H1 (cell line): Measurements from ENCODE around the gene NFAM1. TPM values are rescaled to one million over a fixed set of nuclear protein-coding genes. Genes with fewer than 3 reads are reported as not detected.

Experiments
- CTCF ChIA-PET: fragments of 300-600 bp; sonication (Branson Sonifier 250); formaldehyde crosslinking; loops from one replicate; lab custom pipeline; 2021; ENCODE audit not compliant: partially characterized antibody; lab: Charles Lee
- POLR2A ChIA-PET: fragments of 300-600 bp; sonication (Branson Sonifier 250); formaldehyde crosslinking; loops from one replicate; lab custom pipeline; 2021; ENCODE audit warnings: inconsistent platforms; ENCODE audit not compliant: partially characterized antibody; lab: Charles Lee
- DNase-seq, 2 experiments: peaks; one replicate each; pipeline versions ENCODE4 v3.0.0 to v3.0.0-alpha.2; 2010 to 2022; ENCODE audit warnings: low spot score in 2 of 2, low read depth in 1 of 2, mixed read lengths in 1 of 2
- FAIRE-seq: peaks from 2 replicates; lab custom pipeline; 2011; peaks lifted over from hg19 to GRCh38; lab: Jason Lieb, UNC
- H2AFZ ChIP-seq: 2 replicates; pipeline ENCODE4 v1.8.1; 2012; ENCODE audit warnings: low read length, inconsistent platforms
- H2AK5ac ChIP-seq: 2 replicates; pipeline ENCODE4 v1.6.1; 2013; ENCODE audit warnings: low read depth, low read length
- H2BK120ac ChIP-seq: replicated peaks from 2 replicates; pipeline ENCODE3; 2013; ENCODE audit warnings: low read depth, low read length, inconsistent platforms
- H2BK12ac ChIP-seq: 2 replicates; pipeline ENCODE4 v1.6.1; 2013; ENCODE audit warnings: low read depth, low read length
- H2BK15ac ChIP-seq: 2 replicates; pipeline ENCODE4 v1.6.1; 2013; ENCODE audit warnings: low read length
- H2BK20ac ChIP-seq: 2 replicates; pipeline ENCODE4 v1.6.1; 2013; ENCODE audit warnings: low read length
- H2BK5ac ChIP-seq: 2 replicates; pipeline ENCODE4 v1.6.1; 2013; ENCODE audit warnings: low read depth, low read length
- H3K14ac ChIP-seq: 2 replicates; pipeline ENCODE4 v1.6.1; 2013; ENCODE audit warnings: inconsistent platforms; ENCODE audit not compliant: insufficient read length
- H3K18ac ChIP-seq: 2 replicates; pipeline ENCODE4 v1.6.1; 2013; ENCODE audit warnings: low read length; ENCODE audit errors: extremely low read depth
- H3K23ac ChIP-seq: 2 replicates; pipeline ENCODE4 v1.6.1; 2013; ENCODE audit warnings: inconsistent platforms; ENCODE audit not compliant: insufficient read length
- H3K23me2 ChIP-seq: 2 replicates; pipeline ENCODE4 v1.6.1; 2013; ENCODE audit warnings: low read depth, low read length
- H3K27ac ChIP-seq: 2 replicates; pipeline ENCODE4 v1.6.1; 2011; ENCODE audit warnings: low read depth, low read length, inconsistent platforms
- H3K27me3 ChIP-seq, 4 experiments: replicated peaks in 1 of 4; 1 replicate in 1 of 4; 2 replicates in 3 of 4; pipeline versions ENCODE4 v1.6.1 to v1.8.1; 2011 to 2013; ENCODE audit warnings: low read length in 3 of 4, mild to moderate bottlenecking in 3 of 4, inconsistent platforms in 2 of 4, mixed read lengths in 2 of 4, moderate library complexity in 1 of 4; ENCODE audit not compliant: control insufficient read depth in 3 of 4, insufficient read depth in 3 of 4; ENCODE audit errors: extremely low read depth in 1 of 4
- H3K36me3 ChIP-seq, 4 experiments: 2 replicates each; pipeline versions ENCODE4 v1.6.1 to v1.8.1; 2011 to 2013; ENCODE audit warnings: mild to moderate bottlenecking in 4 of 4, low read length in 3 of 4, moderate library complexity in 2 of 4, control low read depth in 1 of 4, inconsistent platforms in 1 of 4; ENCODE audit not compliant: insufficient read depth in 4 of 4, control insufficient read depth in 2 of 4
- H3K4ac ChIP-seq: replicated peaks from 2 replicates; pipeline ENCODE3; 2013; ENCODE audit warnings: low read length, low read depth, mixed read lengths, inconsistent platforms; ENCODE audit not compliant: insufficient read length
- H3K4me1 ChIP-seq, 4 experiments: replicated peaks in 1 of 4; 1 replicate in 1 of 4; 2 replicates in 3 of 4; pipeline versions ENCODE4 v1.6.1 to v1.8.1; 2011 to 2013; ENCODE audit warnings: low read length in 3 of 4, inconsistent platforms in 2 of 4, mixed read lengths in 1 of 4; ENCODE audit not compliant: insufficient read depth in 4 of 4, control insufficient read depth in 3 of 4
- H3K4me2 ChIP-seq, 2 experiments: 2 replicates each; pipeline versions ENCODE4 v1.6.1 to v1.8.1; 2011 to 2013; ENCODE audit warnings: low read depth in 2 of 2, low read length in 2 of 2, control low read depth in 1 of 2, inconsistent platforms in 1 of 2, mild to moderate bottlenecking in 1 of 2; ENCODE audit not compliant: insufficient read depth in 1 of 2
- H3K4me3 ChIP-seq, 4 experiments: fragments of 200-600, 300-600 bp in 1 of 4; sonication (generic), shearing (Covaris generic), sonication (Bioruptor Twin) in 1 of 4; 2 replicates each; pipeline versions ENCODE4 v1.5.1 to v1.8.1; 2011 to 2016; ENCODE audit warnings: low read length in 4 of 4, low read depth in 3 of 4, control low read depth in 2 of 4, inconsistent platforms in 2 of 4, mild to moderate bottlenecking in 2 of 4, mixed read lengths in 1 of 4, moderate library complexity in 1 of 4; ENCODE audit not compliant: insufficient read depth in 2 of 4; ENCODE audit errors: extremely low read depth in 1 of 4
- H3K56ac ChIP-seq: replicated peaks from 2 replicates; pipeline ENCODE3; 2013; ENCODE audit warnings: low read depth, mild to moderate bottlenecking, mixed read lengths, low read length, inconsistent platforms; ENCODE audit not compliant: insufficient read length
- H3K79me1 ChIP-seq: 2 replicates; pipeline ENCODE4 v1.6.1; 2013; ENCODE audit warnings: low read depth, low read length, control low read depth
- H3K79me2 ChIP-seq, 2 experiments: 2 replicates each; pipeline versions ENCODE4 v1.6.1 to v1.8.1; 2012 to 2013; ENCODE audit warnings: low read length in 2 of 2, mild to moderate bottlenecking in 2 of 2, inconsistent platforms in 1 of 2; ENCODE audit not compliant: insufficient read depth in 2 of 2, control insufficient read depth in 1 of 2
- H3K9ac ChIP-seq, 4 experiments: replicated peaks in 1 of 4; 1 replicate in 1 of 4; 2 replicates in 3 of 4; pipeline versions ENCODE4 v1.6.1 to v1.8.1; 2011 to 2013; ENCODE audit warnings: low read depth in 3 of 4, low read length in 3 of 4, control low read depth in 2 of 4, mild to moderate bottlenecking in 2 of 4, moderate library complexity in 2 of 4, inconsistent platforms in 1 of 4; ENCODE audit errors: extremely low read depth in 1 of 4
- H3K9me3 ChIP-seq, 2 experiments: 2 replicates each; pipeline versions ENCODE4 v1.6.1 to v1.8.1; 2012 to 2013; ENCODE audit warnings: mild to moderate bottlenecking in 2 of 2, moderate library complexity in 2 of 2, control low read depth in 1 of 2, inconsistent platforms in 1 of 2, low read depth in 1 of 2, low read length in 1 of 2, mixed read lengths in 1 of 2; ENCODE audit not compliant: insufficient read depth in 2 of 2
- H4K20me1 ChIP-seq, 2 experiments: replicated peaks in 1 of 2; 2 replicates each; pipeline versions ENCODE3 to v1.8.1; 2011 to 2013; ENCODE audit warnings: inconsistent platforms in 2 of 2, low read length in 2 of 2, mild to moderate bottlenecking in 1 of 2; ENCODE audit not compliant: insufficient read depth in 2 of 2, control insufficient read depth in 1 of 2
- H4K5ac ChIP-seq: 2 replicates; pipeline ENCODE4 v1.6.1; 2013; ENCODE audit warnings: low read length, low read depth, mixed read lengths, inconsistent platforms; ENCODE audit not compliant: insufficient read length
- H4K8ac ChIP-seq: 2 replicates; pipeline ENCODE4 v1.8.0; 2013; ENCODE audit warnings: mild to moderate bottlenecking, moderate library complexity, low read length, inconsistent platforms; ENCODE audit not compliant: insufficient read depth; ENCODE audit errors: extremely low read depth
- H4K91ac ChIP-seq: replicated peaks from 2 replicates; pipeline ENCODE3; 2013; ENCODE audit warnings: low read length, mixed read lengths, inconsistent platforms; ENCODE audit not compliant: insufficient read length
- CEBPB ChIP-seq: IDR thresholded peaks from 2 replicates; pipeline ENCODE4 v1.6.1; 2012; ENCODE audit warnings: low read depth, low read length
- EGR1 ChIP-seq: IDR thresholded peaks from 2 replicates; pipeline ENCODE4 v1.6.1; 2011; ENCODE audit warnings: low read depth, low read length, borderline replicate concordance
- GTF2F1 ChIP-seq: IDR thresholded peaks from 2 replicates; pipeline ENCODE4 v1.6.1; 2012; ENCODE audit warnings: low read depth, low read length, improper control_type of control experiment, borderline replicate concordance
- HDAC6 ChIP-seq: IDR thresholded peaks from one replicate; pipeline ENCODE4 v1.7.1; 2012; ENCODE audit warnings: low read depth, mild to moderate bottlenecking, inconsistent platforms, low read length, moderate library complexity
- RBBP5 ChIP-seq: IDR thresholded peaks from 2 replicates; pipeline ENCODE4 v1.7.1; 2012; ENCODE audit warnings: low read depth, mild to moderate bottlenecking, inconsistent platforms, low read length, moderate library complexity, borderline replicate concordance
- RNF2 ChIP-seq: fragments of 200-900, 300-1000 bp; sonication (generic); IDR thresholded peaks from 2 replicates; pipeline ENCODE4 v1.7.1; 2016; ENCODE audit warnings: borderline replicate concordance, low read depth, mild to moderate bottlenecking, antibody characterized with exemption, low read length; ENCODE audit not compliant: poor library complexity, severe bottlenecking; ENCODE audit errors: missing control alignments
- SIN3A ChIP-seq, 2 experiments: IDR thresholded peaks in 1 of 2; conservative IDR thresholded peaks in 1 of 2; 2 replicates each; pipeline ENCODE4 v1.6.1; 2011 to 2012; ENCODE audit warnings: low read length in 2 of 2, improper control_type of control experiment in 1 of 2, low read depth in 1 of 2, mild to moderate bottlenecking in 1 of 2
- SIX5 ChIP-seq: IDR thresholded peaks from 2 replicates; pipeline ENCODE4 v1.6.1; 2011; ENCODE audit warnings: mild to moderate bottlenecking, low read depth, low read length
- WGBS, 2 experiments: shearing (Covaris generic) in 1 of 2; methylation state at CpG; one replicate each; pipeline versions ENCODE4 v1.1.6 to v1.1.7; 2013 to 2015; ENCODE audit warnings: low lambda C conversion rate in 2 of 2, mixed read lengths in 2 of 2, inconsistent platforms in 1 of 2, low coverage in 1 of 2, missing lambda C conversion rate in 1 of 2; ENCODE audit not compliant: insufficient replicate concordance in 2 of 2, insufficient coverage in 1 of 2, insufficient read length in 1 of 2; ENCODE audit errors: extremely low coverage in 1 of 2, missing lambda C conversion rate in 1 of 2; 5-methylcytosine and 5-hydroxymethylcytosine counted together
- polyA plus RNA-seq, 7 experiments: library from polyadenylated mRNA; depleted of rRNA in 3 of 7; stranded (reverse) in 5 of 7; unstranded in 2 of 7; fragments of >200 nt in 5 of 7; fragments of 200-250 nt in 2 of 7; gene quantifications; 1 replicate in 5 of 7; 2 replicates in 1 of 7; 4 replicates in 1 of 7; pipeline versions ENCODE4 v1.2.1 to v1.2.3, GENCODE V29; 2011 to 2013; ENCODE audit warnings: missing spikeins in 2 of 7, mixed read lengths in 2 of 7
- total RNA-seq: library from RNA; stranded (reverse); fragmentation: NEBNext Ultra II Directional; extraction: Animal tissue kit (Norgen Biotek cat#: 25700); gene quantifications from 2 replicates; pipeline ENCODE4 v1.2.1, GENCODE V29; 2021
- TF ChIP-seq, protein P1 (sequence below): IDR thresholded peaks from 2 replicates; pipeline ENCODE4 v1.6.1; 2011; ENCODE audit warnings: low read depth, mild to moderate bottlenecking, low read length; ENCODE audit not compliant: insufficient read depth

Gene NFAM1
- total and polyA plus RNA-seq, 2 of the 8 experiments (the other 6 are each of a cell fraction or from before 2014, with no cell fraction given), result 0.62 to 0.73 TPM

DNA sequence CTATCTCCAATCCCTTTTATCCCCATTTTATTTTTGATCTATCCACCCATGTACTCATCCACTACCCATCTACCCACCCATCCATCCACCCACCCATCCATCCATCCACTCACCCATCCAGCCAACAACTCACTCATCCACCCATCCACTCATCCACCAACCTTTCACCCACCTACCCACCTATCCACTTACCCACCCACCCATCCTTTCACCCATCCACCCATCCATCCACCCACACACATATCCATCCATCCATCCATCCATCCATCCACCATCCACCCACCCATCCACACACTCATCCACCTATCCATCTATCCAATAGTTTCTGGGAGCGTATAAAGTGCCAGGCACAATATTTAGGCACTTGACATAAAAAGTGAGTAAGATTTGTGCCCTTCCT is 39.2 kb upstream of the NFAM1 start:
- Histone ChIP-seq H3K4me3 (no peak overlapping the region), H3K27me3 (no peaks in the 10 kb centered on the region), H3K4ac (no peak overlapping the region), H3K56ac (no peak overlapping the region), H2BK15ac (no peak overlapping the region), H3K27ac (no peak overlapping the region), H4K8ac (no peak overlapping the region), H3K23me2 (peaks cover 4% of the 10 kb centered on the region; the same call in 1 of the 2 replicates), H3K36me3 (no peaks in the 10 kb centered on the region), H3K9me3 (no peaks in the 10 kb centered on the region), H2AFZ (no peak overlapping the region), H3K18ac (no peak overlapping the region), H3K4me2 (no peak overlapping the region), H4K20me1 (no peaks in the 10 kb centered on the region), H4K91ac (no peak overlapping the region), H3K9ac (no peak overlapping the region), H2BK12ac (no peak overlapping the region), H3K23ac (no peak overlapping the region), H3K79me1 (no peaks in the 10 kb centered on the region), H4K5ac (no peak overlapping the region), H2BK20ac (no peak overlapping the region), H2BK5ac (no peak overlapping the region), H2BK120ac (no peak overlapping the region), H2AK5ac (no peak overlapping the region), H3K14ac (no peak overlapping the region), H3K4me1 (0 out of 7 replicates have a peak, but pooled peaks cover 0 to 1% (median 0%) of the 10 kb centered on the region in 4 experiments), H3K79me2 (no peaks in the 10 kb centered on the region)
- FAIRE-seq (no peak), DNase-seq (no peak)
- TF ChIP-seq EGR1 (no peak), SIN3A (conservative IDR thresholded peaks at IDR 0.05 in 1 of 2, IDR thresholded peaks at IDR 0.05 in 1 of 2; ENCODE audit: low read depth in 1 of 2, low read length in 2 of 2) (no peak), CEBPB (no peak), RNF2 (no peak), HDAC6 (no peak), RBBP5 (no peak), GTF2F1 (no peak), SIX5 (no peak)
- TF ChIP-seq, protein P1, sequence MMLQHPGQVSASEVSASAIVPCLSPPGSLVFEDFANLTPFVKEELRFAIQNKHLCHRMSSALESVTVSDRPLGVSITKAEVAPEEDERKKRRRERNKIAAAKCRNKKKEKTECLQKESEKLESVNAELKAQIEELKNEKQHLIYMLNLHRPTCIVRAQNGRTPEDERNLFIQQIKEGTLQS, result no peak
- ChIA-PET POLR2A (no interaction called here), CTCF (interaction anchor here (1.8 to 6.4 kb wide), 3 partner anchors 15 to 28 kb away, joined by 6 to 41 read pairs (median 36); no protein-coding TSS in a partner anchor)
- WGBS, 2 experiments, result 92% methylated on average over 1 of the region's 1 CpG; no CpG with 5 or more reads in 1 of the 2 experiments
